GM06990 (cell line): ENCODE results near the gene PLSCR1.
"Not testable (repeated sequence)": the region's sequence is repeated elsewhere in the genome, so short reads cannot be mapped to it uniquely, and the experiment has no call there.

Source experiments
- DNase-seq: peaks from one replicate; pipeline ENCODE4 v3.0.0-alpha.2; 2011; ENCODE audit not compliant: insufficient read length; ENCODE audit errors: extremely low read depth
- H3K27me3 ChIP-seq: replicated peaks from 2 replicates; pipeline ENCODE4 v1.6.0; 2011; ENCODE audit warnings: low read length; ENCODE audit not compliant: control insufficient read depth, insufficient read depth
- H3K36me3 ChIP-seq: 2 replicates; pipeline ENCODE4 v1.5.1; 2011; ENCODE audit warnings: low read length; ENCODE audit not compliant: control insufficient read depth, insufficient read depth
- H3K4me3 ChIP-seq: replicated peaks from 2 replicates; pipeline ENCODE4 v1.5.1; 2011; ENCODE audit warnings: low read depth, mild to moderate bottlenecking, control low read depth, low read length
- TF ChIP-seq, protein P1 (sequence below): IDR thresholded peaks from 2 replicates; pipeline ENCODE4 v1.5.1; 2011; ENCODE audit warnings: low read length, control low read depth, mild to moderate bottlenecking, inconsistent platforms; ENCODE audit not compliant: insufficient read depth, poor library complexity, severe bottlenecking

The PLSCR1 gene

DNA sequence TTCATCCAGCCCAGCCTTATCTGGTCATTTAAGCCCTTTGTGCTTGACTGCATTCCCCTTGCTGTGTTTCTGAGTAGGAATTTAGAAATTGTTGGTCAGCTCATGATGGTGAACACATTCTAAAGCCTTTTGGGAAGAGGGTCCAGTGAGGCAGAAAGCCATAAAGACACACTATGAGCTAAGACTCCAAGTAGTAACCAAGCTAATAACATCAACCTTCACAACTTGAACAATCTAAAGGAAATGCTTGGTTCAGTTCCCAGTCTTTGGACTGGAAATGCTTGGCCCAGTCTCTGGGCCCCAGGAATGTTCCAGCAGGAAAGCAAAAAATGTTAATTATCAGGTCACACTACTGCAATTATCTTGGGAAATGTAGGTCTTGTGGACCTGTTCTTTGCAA is 7.7 kb downstream of the PLSCR1 start:
- no peak for DNase-seq
- H3K27me3 ChIP-seq, result no peaks in the 10 kb centered on the region
- TF ChIP-seq, protein P1, sequence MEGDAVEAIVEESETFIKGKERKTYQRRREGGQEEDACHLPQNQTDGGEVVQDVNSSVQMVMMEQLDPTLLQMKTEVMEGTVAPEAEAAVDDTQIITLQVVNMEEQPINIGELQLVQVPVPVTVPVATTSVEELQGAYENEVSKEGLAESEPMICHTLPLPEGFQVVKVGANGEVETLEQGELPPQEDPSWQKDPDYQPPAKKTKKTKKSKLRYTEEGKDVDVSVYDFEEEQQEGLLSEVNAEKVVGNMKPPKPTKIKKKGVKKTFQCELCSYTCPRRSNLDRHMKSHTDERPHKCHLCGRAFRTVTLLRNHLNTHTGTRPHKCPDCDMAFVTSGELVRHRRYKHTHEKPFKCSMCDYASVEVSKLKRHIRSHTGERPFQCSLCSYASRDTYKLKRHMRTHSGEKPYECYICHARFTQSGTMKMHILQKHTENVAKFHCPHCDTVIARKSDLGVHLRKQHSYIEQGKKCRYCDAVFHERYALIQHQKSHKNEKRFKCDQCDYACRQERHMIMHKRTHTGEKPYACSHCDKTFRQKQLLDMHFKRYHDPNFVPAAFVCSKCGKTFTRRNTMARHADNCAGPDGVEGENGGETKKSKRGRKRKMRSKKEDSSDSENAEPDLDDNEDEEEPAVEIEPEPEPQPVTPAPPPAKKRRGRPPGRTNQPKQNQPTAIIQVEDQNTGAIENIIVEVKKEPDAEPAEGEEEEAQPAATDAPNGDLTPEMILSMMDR, result no peak
- H3K36me3 ChIP-seq, result no peaks in the 10 kb centered on the region
- H3K4me3 ChIP-seq, result no peak overlapping the region

DNA sequence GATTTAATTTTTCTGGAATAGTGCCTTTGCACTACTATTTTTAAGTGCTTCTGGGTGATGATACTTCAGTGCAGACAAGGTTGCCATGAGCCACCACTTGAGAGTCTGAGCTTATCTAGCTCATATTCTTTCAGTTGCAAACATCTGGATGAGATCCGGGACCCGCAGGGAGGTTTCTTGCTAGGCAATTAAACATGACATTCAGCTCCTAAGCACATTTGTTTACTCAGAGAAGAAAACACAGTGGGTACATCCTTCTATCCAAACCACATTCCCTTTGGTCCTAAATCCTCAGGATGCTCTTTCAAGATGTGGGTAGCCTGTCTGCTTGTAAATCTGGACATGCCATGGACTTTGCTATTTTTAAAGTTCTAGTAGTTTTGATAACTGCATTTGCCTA is 12.0 kb downstream of the PLSCR1 start:
- H3K4me3 ChIP-seq, result no peak overlapping the region
- no peak for DNase-seq
- no peaks in the 10 kb centered on the region for H3K27me3 ChIP-seq
- TF ChIP-seq, protein P1, result no peak
- H3K36me3 ChIP-seq, result no peaks in the 10 kb centered on the region

DNA sequence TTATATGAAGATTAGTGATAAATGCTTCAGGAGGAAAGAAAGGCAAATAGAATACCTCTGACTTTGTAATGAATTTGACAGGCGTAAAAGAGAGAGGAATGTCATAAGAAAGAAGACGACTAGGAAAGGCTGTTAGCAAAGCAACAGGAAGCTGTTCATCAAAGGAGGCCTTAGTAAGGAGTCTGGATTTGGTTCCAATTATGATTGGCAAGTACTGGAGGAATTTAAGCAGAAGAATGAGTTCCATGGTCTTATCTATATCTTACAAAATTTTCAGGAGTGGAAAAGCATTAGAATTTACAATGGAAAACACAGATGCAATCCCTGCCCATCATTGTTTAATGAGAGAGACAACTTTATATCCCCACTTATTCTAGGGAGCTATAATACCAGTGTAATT is 13.8 kb downstream of the PLSCR1 start:
- Histone ChIP-seq H3K27me3 (no peaks in the 10 kb centered on the region), H3K36me3 (no peaks in the 10 kb centered on the region; the same call in 1 of the 2 replicates), H3K4me3 (no peak overlapping the region)
- TF ChIP-seq, protein P1, result no peak
- no peak for DNase-seq

DNA sequence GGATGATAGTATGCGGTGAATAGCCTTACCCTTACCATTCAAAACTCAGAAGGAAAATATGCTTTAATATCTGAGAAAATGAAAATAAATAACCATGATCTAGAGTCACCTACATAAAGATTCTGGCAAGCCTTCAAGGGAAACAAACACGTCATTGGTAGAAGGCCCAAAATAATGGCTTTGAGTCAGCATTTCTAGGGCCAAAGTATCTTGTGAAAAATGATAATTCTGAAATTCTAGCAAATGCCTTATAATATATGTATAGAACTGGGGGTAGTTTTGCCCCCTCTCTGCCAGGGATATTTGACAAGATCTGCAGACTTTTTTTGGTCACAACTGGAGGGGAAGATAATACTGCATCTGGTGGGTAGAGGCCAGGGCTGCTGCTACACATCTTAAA is 15.4 kb downstream of the PLSCR1 start:
- Histone ChIP-seq H3K4me3 (no peak overlapping the region), H3K27me3 (no peaks in the 10 kb centered on the region)
- TF ChIP-seq, protein P1, result no peak

DNA sequence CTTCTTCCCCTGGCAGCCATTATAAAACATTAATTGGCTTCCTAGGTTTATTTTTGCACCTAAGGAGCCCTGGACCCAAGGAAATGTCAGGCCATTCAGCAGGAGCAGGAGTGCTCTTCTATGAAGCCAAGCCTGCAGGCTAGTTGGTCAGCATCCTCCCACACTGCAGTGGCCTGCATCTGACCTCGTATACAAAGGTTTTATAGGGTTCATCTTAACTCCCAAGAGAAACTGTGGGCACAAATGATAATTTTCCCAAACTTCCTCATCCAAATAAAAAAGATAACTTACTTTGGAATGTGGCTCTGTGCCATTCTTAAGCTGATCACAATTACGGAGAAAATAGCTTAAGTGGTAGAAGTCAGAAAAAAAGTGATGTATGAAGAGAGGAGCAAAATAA is 19.4 kb downstream of the PLSCR1 start:
- Histone ChIP-seq H3K4me3 (no peak overlapping the region), H3K27me3 (no peaks in the 10 kb centered on the region), H3K36me3 (no peaks in the 10 kb centered on the region; the same call in 1 of the 2 replicates)
- TF ChIP-seq, protein P1, result no peak
- no peak for DNase-seq

More for the DNA sequence above, 15.4 kb downstream of the PLSCR1 start:
- no peak for DNase-seq
- H3K36me3 ChIP-seq, result no peaks in the 10 kb centered on the region; the same call in 1 of the 2 replicates

DNA sequence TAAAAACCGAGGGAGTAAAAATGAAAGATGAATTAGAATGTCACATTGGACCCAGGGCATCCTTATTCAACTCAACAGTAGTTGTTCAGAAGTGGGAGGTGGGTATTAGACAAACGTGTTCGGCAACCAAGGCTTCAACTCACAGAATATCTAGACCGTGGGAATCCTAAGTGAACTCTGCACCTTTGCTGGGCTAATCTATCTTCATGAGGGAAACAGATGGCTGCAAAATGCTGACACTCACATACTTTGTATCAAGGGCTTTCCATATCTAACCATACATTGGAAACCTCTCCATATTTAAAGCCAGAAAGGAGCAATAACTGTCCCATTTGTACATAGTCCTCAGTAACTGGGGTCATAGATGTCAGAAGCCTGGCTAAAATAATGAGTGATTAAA is 20.9 kb downstream of the PLSCR1 start:
- TF ChIP-seq, protein P1, result no peak
- H3K4me3 ChIP-seq, result no peak overlapping the region

DNA sequence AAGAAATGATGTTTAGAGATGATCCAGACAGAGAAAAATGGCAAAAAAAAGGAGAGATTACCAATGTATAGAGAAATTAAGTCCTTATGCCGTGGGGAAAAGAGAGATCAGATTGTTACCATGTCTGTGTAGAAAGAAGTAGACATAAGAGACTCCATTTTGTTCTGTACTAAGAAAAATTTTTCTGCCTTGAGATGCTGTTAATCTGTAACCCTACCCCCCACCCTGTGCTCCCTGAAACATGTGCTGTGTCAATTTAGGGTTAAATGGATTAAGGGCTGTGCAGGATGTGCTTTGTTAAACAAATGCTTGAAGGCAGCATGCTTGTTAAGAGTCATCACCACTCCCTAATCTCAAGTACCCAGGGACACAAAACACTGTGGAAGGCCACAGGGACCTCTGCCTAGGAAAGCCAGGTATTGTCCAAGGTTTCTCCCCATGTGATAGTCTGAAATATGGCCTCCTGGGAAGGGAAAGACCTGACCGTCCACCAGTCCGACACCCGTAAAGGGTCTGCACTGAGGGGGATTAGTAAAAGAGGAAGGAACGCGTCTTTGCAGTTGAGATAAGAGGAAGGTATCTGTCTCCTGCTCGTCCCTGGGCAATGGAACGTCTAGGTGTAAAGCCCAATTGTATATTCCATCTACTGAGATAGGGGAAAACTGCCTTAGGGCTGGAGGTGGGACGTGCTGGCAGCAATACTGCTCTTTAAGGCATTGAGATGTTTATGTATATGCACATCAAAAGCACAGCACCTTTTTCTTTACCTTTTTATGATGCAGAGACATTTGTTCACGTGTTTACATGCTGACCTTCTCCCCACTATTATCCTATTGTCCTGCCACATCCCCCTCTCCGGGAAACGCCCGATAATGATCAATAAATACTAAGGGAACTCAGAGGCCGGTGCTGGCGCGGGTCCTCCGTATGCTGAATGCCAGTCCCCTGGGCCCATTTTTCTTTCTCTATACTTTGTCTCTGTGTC is 21.9 kb downstream of the PLSCR1 start:
- H3K27me3 ChIP-seq, H3K36me3 ChIP-seq, DNase-seq, H3K4me3 ChIP-seq: not testable (repeated sequence)

More for the DNA sequence above, 20.9 kb downstream of the PLSCR1 start:
- Histone ChIP-seq H3K36me3 (no peaks in the 10 kb centered on the region; the same call in 1 of the 2 replicates), H3K27me3 (no peaks in the 10 kb centered on the region)
- DNase-seq, result no peak
